HG03354 (cell line): Measurements from ENCODE around the gene ARG1.
"Not testable (repeated sequence)": the region's sequence is repeated elsewhere in the genome, so short reads cannot be mapped to it uniquely, and the experiment has no call there.

Experiments
- ATAC-seq: cut with Tn5 transposase; IDR thresholded peaks from one replicate; pipeline ENCODE4 v1.9.1; 2021; ENCODE audit warnings: mild to moderate bottlenecking; ENCODE audit not compliant: unreplicated experiment, poor library complexity, severe bottlenecking

Gene ARG1

DNA sequence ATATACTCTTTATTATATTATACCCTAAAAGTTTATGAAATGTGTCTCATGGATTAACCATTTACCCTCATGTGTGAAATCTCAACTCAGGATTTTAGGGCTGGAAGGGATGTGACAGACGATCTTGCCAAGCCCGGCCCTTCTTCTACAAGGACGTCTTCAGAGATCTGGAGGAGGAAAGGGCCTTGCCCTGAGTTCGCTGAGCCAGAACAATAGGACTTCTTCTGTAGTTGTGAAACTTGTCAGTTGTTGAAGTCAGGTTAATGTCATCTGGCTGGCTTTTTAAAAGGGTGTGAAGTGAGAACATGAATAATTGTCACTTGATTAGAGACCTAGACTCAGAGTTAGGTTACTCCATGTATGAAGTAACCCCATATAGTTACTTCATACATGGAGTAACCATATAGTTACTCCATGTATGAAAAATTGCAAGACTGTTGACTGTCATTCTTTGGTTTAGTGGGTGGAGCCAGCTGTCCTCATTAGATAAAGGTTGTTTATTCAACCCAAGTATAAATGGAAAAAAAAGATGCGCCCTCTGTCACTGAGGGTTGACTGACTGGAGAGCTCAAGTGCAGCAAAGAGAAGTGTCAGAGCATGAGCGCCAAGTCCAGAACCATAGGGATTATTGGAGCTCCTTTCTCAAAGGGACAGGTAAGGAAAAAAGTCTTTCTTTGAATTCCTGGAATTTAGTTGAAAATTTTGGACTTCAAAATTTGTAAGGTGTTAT lies at the start of gene ARG1:
TSS of gene ARG1 (plus strand) at position 541 of the 730 bp plus-strand sequence. CDS start at position 598, 57 bp downstream.
- no peak for ATAC-seq

DNA sequence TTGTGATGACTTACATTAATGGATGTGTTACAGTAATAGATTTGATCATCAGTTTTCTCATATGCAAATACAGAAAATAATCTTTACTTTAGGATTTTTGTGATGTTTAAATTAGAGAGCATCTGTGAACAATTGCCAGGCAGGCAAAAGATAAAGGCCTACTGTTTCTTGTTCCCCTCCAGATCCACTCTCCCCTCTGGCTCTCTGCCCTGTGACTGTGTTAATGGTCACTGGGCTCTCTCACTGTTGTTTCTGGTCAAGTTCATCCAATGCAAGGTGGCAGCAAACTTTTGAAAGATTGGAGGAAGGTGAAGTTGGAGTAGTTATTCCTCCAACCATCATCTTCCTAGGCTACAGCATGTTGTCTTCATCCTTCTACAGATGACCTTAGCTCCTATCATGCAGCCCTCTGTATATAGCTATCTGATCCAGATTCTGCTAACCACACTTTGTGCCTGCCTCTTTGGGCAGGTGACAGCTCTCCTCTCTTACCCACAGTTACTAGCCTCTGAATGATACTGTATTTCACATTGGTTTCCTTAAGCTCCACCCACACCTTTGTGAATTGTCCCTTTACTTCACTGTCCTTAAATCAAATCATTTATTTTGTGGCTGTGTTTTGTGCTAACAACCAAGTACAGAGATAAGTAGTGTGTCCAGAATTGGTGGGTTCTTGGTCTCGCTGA lies 48.9 kb upstream of the ARG1 start:
- no peak for ATAC-seq

DNA sequence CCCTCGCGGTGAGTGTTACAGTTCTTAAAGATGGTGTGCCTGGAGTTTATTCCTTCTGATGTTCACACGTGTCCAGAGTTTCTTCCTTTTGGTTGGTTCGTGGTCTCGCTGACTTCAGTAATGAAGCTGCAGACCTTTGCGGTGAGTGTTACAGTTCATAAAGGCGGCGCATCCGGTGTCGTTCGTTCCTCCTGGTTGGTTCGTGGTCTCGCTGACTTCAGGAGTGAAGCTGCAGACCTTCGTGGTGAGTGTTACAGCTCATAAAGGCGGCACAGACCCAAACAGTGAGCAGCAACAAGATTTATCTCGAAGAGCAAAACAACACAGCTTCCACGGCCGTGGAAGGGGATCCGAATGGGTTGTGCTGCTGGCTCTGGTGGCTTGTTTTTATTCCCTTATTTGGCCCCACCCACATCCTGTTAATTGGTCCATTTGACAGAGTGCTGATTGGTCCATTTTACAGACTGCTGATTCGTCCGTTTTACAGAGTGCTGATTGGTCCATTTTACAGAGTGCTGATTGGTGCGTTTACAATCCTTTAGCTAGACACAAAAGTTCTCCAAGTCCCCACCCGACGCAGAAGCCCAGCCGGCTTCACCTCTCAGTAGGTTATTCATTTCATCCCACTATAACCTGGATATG lies 48.2 kb upstream of the ARG1 start:
- no peak for ATAC-seq

DNA sequence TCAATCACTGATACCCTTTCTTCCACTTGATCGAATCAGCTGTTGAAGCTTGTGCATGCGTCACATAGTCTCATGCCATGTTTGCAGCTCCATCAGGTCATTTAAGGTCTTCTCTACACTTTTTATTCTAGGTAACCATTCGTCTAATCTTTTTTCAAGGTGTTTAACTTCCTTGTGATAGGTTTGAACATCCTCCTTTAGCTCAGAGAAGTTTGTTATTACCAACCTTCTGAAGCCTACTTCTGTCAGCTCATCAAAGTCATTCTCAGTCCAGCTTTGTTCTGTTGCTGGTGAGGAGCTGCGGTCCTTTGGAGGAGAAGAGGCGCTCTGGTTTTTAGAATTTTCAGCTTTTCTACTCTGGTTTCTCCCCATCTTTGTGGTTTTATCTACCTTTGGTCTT lies 42.1 kb upstream of the ARG1 start:
- ATAC-seq = not testable (repeated sequence)

DNA sequence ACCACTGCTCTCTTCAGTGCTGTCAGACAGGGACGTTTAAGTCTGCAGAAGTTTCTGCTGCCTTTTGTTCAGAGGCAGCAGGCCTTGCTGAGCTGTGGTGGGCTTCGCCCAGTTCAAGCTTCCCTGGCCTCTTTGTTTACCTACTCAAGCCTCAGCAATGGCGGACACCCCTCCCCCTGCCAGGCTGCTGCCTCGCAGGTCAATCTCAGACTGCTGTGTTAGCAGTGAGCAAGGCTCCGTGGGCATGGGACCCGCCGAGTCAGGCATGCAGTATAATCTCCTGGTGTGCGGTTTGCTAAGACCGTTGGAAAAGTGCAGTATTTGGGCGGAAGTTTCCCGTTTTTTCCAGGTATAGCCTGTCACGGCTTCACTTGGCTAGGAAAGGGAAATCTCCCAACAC lies 41.3 kb upstream of the ARG1 start:
- not testable (repeated sequence) for ATAC-seq

DNA sequence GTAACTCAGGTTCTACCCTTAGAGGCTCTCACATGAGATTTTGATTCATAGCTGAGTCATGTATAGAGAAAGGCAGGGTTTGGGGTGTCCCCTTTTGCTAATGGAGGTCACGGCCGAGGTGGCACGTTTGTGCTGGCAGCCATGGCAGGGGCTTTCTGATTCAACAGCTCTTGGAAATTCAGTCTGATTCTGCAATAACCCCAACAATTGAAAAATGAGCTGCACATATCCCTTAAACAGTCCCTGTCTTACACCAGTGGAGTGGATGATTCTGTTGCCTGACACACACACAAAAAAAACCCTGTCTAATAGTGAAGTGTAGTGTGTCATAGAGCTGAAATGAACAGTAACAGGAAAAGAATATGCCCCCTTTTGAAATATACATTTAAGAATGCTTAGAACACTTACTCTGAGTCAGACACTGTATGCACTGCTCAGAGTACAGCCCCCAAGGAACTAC lies 40.4 kb upstream of the ARG1 start:
- ATAC-seq = peak; percentile 83

DNA sequence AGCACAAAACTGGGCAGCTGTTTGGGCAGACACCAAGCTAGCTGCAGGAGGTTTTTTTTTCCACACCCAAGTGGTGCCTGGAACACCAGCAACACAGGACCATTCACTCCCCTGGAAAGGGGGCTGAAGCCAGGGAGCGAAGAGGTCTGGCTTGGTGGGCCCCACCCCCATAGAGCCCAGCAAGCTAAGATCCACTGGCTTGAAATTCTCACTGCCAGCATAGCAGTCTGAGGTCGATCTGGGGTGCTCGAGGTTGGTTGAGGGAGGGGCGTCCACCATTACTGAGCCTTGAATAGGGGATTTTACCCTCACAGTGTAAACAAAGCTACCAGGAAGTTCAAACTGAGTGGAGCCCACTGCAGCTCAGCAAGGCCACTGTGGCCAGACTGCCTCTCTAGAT lies 34.4 kb upstream of the ARG1 start:
- ATAC-seq = not testable (repeated sequence)

DNA sequence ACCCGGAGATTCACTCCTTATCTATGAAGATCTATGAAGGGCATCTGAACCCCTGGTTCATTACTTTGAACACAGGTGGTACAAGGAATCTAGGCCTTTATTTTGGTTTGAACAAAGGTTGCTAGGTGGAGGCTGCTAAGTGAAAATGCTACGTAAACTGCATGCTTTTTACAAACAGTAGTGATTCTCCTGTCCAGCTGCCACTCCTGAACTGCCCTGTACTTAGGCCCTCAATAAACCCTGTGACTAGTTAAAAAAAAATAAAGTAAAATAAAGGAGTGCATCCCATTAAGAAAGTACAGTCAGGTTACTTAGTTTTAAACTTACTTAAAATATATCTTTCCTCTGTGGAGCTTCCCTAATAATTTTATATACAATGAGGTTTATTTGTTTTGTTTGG lies 27.7 kb upstream of the ARG1 start:
- ATAC-seq = no peak

DNA sequence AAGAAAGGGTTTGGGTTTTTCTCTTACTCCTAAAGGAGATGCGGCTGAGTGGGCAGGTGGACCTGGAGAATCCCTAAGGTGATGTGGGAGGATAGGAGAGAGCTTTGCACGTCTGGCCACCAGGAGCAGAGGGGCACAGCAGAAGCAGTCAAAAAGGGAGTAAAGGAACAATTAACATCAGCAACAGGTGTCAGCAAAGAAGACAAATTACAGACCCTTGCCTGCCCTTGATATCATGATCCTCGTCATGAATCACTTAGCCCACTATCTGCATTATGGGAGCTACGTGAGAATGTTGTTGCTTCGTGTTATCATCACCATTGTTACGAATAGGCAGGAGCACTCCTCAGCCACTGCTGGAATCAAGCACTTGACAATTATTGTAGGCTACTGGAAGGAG lies 25.5 kb upstream of the ARG1 start:
- ATAC-seq = no peak

DNA sequence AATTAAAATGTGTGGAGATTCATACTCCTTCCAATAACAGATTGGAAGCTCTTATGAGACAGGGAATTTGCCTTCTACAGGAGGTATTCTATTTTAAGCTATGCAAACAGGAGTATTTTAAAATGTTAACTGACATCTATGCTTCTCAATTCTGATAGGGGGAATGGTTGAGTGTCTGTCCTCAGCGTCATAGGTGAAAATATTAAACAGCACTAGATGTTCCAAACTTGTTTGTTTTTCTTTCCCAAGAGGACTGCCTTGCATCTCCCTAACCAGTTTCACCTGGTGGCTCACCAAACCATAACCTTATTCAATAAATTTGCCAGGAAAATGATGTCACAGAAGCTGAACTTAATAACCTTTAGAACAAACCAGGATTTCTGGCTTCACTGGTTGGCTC lies 24.6 kb upstream of the ARG1 start:
- no peak for ATAC-seq

DNA sequence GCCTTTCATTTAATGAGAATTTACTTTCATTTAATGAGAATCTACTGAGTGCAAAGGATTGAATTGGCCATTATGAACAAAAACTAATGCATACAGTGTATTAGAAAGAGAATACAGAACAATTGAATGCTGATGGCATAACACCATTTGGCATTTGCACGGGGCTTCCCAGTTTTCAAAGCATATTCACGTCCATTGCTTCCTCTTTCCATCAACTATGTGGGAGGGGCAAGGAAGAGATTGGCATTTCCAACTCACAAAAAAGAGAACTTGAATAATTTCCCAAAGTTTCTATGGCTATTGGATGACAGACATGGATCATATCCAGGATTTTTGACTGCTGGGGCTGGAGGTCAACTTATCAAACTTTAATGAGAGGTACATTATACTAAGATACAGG lies 23.2 kb upstream of the ARG1 start:
- ATAC-seq = no peak

DNA sequence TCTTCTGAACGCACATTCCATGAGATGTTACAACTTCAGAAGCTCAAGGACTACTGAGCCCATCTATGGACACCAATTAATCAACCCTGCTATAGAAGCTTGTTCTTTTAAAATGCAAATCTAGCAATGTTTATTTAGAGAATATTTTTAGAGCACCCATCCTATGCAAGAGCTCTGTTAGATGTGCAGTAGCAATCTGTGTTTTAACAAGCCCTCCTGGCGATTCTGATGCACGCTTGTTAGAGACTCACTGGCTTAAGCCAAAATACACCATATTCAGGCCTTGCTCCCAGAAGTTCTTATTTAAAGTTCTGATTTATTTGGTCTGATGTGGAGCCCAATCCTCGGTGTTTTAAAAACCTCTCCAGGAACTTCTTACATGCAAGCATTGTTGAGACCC lies 21.1 kb upstream of the ARG1 start:
- no peak for ATAC-seq

DNA sequence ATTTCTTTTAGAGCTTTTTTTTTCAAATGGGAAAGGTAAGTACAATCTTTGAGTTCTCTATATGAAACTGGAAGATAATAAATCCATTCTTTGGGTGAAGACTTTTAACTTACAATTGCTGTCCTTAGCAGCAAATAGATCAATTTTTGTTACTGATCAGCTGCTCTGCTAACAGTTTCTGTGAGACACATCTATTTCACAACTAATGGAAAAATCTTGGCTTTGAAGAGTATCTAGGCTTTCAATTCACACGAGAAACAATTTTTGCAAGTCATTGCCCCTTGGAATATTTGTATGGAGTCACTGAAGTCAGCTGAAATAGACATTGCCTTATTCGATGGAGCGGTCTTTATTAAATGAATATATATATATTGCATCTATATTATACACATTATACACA lies 20.5 kb upstream of the ARG1 start:
- ATAC-seq = no peak

DNA sequence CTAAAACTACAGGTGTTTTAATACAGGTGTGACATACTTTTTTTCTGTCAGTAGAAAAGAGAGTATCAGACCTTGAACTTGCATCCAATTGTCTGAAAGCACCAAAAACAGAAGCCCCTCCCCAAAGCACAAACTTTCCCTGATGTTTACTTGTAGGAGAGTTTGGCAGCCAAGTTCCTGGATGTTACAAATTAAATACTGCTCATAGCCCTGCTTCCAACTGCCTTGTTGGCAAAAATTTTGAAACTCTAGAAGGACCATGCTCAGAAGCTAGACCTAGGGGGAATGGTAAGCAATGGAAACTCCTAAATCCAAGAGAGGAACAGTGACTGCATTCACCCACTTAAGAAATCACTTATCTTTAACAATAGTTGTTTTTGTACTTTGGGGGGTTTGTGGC lies 17.0 kb upstream of the ARG1 start:
- ATAC-seq = no peak

DNA sequence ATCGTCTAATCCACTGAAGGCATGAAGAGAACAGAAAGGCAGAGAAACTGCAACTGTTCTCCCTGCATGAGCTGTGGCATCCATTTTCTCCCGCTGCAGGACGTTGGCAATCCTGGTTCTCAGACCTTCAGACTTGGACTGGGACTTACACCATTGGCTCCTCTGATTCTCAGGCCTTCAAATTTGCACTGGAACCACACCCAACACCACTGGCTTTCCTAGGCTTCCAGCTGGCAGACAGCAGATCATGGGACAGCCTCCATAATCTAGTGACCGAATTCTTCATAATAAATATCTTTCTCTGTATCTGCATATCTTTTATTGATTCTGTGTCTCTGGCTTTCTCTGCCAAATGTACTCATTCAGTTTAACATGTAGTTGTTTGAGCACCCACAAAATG lies 14.1 kb upstream of the ARG1 start:
- no peak for ATAC-seq

DNA sequence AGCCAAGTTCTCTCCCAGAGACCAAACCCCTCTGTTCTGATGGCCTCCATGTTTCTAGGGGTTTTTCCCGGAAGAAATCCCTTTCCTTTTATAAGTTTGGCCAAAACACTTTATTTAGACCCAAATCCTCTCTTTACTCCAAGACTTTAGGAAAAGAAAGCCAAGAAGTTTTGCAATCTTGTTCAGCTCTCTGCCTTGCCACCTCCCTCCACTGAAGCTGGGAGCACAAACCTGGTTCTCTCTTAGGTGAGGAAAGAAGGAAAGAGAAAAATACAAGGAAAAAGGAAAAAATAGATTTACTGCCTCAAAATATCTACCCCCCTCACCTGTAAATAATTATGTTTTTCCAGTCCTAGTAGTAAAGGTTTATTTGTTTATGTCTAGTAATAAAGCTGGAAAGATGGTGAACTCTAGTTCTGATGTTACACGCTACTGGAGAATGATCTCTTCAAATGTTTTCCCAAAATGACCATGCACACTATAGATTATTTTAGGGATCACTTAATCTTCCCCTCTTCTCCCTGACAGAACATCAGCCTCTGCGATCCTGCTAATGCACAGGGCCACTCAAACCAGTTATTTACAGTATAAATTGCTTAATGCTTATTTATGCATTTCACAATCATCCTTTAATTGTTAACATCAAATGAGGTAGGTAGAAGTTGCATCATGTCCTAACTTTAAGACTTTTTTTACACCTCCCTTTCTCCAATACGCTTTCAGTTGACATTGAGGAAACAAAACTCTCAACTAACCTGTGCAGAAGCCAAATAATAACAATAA lies 10.9 kb upstream of the ARG1 start:
- no peak for ATAC-seq

DNA sequence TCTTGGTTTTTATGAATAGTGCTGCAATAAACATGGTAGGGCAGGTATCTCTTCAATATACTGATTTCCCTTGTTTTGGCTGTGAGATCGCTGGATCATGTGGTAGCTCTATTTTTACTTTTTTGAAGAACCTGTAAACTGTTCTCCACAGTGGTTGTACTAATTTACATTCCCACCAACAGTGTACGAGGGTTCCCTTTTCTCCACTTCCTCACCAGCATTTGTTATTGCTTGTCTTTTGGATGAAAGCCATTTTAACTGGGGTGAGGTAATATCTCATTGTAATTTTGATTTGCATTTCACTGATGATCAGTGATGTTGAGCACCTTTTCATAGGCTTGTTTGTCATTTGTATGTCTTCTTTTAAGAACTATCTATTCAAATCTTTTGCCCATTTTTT lies 8.0 kb upstream of the ARG1 start:
- ATAC-seq = no peak

DNA sequence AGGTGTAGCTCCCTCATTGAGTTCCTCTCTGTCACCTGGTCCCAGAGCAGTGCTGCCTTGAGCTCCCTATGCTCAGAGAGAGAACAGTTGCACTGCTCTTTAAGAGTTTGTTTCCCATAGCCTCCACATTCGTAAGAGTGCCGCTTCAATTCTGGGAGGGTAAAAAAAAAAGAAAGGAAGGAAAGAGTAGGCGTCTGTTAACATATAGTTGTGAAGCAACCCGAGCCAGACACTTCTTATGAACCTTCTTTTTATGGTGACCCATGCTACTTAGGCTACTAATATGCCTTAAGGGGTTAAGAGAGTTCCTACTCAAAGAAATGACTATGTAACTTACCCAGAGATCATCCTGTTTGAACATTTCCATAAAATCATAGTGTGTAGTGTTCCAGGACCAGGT lies 4.3 kb upstream of the ARG1 start:
- no peak for ATAC-seq

DNA sequence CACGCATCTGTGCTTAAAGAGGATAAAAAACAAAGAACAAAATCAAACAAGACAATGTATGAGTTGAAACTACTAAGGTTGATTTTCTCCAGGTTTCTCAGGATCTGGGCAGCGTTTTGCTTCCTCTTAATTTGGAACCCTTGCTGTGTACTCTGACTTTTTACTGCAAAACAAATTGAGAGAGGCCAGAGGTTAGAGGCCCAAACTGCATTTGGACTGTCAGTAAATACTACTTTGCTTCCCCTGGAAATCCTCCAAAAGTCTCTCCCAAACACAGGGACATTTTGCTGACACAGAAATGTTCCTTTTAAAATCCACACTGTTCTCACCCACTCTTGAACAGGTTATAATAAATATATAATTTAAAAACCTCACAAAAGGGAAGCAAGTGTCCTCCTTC lies 1.1 kb downstream of the ARG1 start:
- no peak for ATAC-seq

DNA sequence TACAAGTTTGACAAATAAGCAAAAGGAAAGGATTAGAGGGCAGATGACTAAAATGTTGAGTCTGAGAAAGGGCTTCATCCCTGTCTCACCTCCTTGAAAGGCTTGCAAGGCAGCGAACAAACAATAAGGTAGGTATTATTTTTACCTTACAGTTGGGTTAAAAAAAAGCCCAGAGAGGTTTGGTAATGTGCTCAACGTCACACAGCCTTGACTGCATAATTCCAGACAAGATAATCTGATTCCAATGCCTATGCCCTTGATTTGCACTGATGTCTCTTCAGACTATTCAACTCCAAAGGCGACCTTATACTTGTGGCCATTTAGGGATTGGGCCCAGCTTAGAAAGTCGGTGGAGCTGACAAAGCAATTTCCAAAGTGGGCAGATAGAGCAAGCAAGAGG lies 1.7 kb downstream of the ARG1 start:
- no peak for ATAC-seq
